Left ventricle myocardium superior (tissue), 1 donor: ENCODE data around the gene COG5. TPM values are rescaled to one million over a fixed set of nuclear protein-coding genes. Genes with fewer than 3 reads are reported as not detected.

Experiments used
- ATAC-seq: fragments of 200-7000 bp; cut with Tn5 transposase; one replicate; pipeline ENCODE4 v1.9.1; 2020; ENCODE audit warnings: mild to moderate bottlenecking, moderate library complexity
- DNase-seq: peaks from one replicate; pipeline ENCODE4 v3.0.0-alpha.2; 2020
- intact Hi-C: fragments of 100-400 bp; cut with micrococcal nuclease; formaldehyde crosslinking; loops from one replicate; pipeline ENCODE4 v1.11.0; 2022
- long read RNA-seq: library from polyadenylated mRNA; unstranded; transcript quantifications from one replicate; pipeline ENCODE4 v2.0.0, GENCODE V29; 2021
- total RNA-seq: library from RNA; stranded (reverse); fragmentation: NEBNext Ultra II Directional; extraction: Animal tissue kit (Norgen Biotek cat#: 25700); gene quantifications from one replicate; pipeline ENCODE4 v1.2.1, GENCODE V29; 2021
- donor health status: DM: no; HTN: yes; CAD: no; lungs with severe emphysema.

Gene COG5
- 54.0 TPM for total RNA-seq
- long read RNA-seq, full-length matches to known transcripts = 23 of 48 reads
- long read RNA-seq, partial matches to known transcripts = 5 of 48 reads
- long read RNA-seq, other reads (novel, unspliced or antisense) = 20 of 48 reads

DNA sequence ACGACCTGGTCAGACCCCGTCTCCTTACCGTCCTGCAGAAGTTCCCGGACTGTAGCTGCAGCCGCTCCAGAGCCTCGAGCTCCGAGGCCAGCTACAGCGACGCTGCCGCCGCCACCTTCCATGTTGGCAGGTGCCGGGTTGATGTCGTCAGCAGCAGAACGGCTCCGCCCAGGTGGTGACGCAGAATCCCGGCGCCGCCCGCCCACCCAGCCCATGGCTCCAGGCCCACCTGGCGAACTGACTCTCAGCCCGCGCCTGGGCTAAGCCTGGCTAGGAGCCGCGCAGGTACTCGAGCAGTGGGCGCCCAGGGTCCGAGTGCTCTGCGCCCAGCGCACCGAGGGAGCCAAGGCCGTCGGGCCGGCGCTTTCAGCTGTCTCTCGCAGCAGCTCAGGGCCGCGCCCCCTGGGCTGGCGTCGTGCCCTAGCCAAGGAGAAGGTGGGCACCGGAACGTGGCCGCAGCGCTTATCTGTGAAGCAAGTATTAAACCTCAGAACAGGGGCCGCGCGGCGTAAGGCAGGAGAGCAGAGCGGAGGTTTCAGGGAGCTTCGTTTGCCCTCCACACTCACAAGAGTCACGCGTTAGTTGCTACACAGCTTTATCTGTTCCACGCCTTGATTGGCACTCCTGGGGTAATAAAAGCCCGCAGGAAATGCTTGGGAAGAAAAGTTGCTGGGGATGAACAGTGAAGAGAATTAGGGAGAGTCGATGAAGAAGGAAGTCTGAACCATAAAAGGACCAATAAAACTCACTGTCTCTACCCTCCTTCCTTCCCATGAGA is at the start of gene COG5, which contains the start of gene DUS4L:
Gene COG5, minus strand, starts transcription at position 146 of the 778 bp plus-strand sequence. Its CDS starts 24 bp downstream, at position 122.
Gene DUS4L, plus strand, starts transcription at position 197 of the 778 bp plus-strand sequence. CDS start 3,100 bp downstream, outside the sequence.
- intact Hi-C loops = no loop called here
- peak; percentile 97 for ATAC-seq

DNA sequence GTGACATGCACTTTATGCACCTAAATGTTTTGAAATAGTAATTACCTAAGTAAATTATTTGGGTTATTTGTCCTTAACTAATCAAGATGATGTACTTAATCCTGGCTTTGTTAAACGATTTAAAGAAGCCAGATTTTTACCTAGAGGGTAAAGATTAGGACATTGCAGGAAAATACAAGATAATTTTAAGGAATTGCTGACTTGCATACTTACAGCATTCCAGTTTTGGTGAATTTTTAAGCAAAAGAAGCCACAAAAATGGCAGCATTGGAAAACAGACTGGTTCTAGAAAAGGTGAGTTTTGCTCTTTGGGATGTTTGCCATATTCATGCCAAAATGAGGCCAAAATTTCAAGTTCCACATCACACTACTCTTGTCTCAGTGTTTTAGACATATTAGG is 49.7 kb upstream of the COG5 start:
- intact Hi-C loops = no loop called here
- ATAC-seq = no peak

More for the DNA sequence above, at the start of gene COG5, which contains the start of gene DUS4L:
- DNase-seq = peak; percentile 90

DNA sequence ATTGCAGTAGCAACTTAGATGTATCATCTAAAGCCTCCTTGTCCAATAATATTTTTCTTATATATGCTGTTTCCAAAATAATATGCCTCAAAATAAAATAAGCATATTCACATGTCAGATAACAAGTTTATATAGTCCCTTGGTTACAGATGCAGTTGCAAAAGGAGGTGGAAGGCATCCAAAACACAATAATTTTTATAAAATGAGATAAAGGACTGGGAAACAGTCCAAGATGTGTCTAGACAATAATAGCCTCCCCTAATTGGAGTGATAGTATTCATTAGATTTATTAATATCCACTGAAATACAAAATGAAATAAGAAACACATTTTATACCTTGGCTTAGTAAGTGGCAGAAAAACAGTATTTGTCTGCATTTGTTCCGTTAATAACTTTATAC is 46.6 kb upstream of the COG5 start:
- intact Hi-C loops = no loop called here
- peak; percentile 70 for ATAC-seq
- DNase-seq = no peak

More for the DNA sequence above, 49.7 kb upstream of the COG5 start:
- no peak for DNase-seq

DNA sequence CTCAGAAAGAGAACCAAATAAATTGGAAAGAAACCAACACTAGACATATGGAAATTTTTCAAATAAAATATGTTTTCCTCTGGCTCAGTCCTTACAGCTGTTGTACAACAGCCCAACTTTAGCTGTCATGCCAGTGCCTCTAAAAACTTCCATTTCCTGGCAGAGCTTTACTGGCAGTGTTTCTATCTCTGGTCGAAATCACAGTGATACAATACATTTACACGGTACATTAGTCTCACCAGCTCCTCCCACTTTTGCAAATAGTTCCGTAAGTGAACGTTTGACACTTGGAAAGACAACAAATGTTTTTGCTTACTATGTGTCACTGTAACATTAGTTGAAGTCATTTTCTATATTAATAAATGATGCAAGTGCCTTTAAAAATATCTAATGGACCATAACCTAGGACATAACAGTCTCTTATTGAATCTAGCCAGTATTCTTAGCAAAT is 46.1 kb upstream of the COG5 start:
- intact Hi-C loops = no loop called here
- DNase-seq = no peak
- ATAC-seq = peak; percentile 82

DNA sequence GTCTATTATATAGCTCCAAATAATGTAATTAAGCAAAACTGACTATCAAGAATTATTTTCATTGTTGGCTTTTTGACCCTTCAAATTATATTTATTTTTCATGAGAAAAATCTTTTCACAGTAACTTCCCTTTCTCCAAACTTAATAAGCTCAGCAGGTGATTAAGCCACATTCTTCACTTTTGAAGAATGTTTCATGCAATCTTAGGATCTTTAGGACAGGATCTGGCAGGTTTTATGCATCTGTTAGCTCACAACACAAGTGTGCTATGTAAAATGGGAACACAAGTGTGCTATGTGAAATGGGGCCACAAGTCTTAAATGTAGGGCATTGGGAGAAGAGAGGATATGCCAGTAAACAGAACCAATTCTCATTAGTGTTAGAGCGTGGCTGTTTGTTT is 42.6 kb upstream of the COG5 start:
- no peak for ATAC-seq
- intact Hi-C loops = no loop called here
- DNase-seq = no peak

DNA sequence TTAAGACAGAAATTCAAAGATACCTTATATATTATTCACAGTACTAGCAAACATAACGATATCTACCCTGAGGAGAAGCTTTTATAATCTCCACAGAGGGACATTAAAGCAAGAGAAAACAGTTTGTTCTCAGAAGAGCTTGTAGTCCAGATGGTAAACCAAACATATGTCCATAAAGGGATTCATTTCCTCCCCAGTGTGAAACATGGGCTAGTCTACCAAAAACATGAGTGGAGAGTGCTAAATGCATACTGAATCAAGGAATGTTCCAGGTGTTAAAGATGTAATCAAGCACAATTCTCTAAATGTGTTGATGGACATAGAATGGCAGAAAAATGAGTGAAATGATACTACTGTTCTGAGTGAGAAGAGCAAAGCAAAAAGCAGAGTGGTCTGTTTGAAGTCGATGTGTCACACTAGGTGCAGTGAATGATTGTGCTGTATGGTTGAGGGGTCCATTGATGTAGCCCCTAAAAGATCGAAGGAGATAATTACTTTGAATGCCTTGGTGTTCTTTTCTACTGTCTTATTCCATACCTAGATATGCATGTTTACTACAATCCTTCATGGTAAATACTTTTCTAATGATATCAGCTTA is 41.6 kb upstream of the COG5 start:
- intact Hi-C loops = no loop called here
- no peak for ATAC-seq
- no peak for DNase-seq

DNA sequence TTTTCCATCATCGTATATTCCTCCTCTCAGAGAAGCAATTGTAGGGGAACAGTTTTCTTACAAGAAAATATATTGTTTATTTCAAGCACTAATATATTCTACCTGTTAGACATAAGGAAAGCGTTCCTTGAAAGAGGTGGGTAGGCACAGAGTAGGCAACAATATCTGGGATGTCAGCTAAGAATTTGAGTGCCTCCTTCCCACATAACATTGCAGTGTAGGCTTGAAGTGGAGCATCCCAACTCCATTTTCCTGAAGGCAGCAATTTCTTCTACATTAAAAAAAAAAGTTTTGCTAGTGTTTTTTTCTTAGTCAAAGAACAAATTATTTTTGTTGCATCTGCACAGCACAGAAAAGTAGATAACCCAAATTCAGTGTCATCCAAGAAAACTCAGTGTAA is 37.1 kb upstream of the COG5 start:
- DNase-seq (no peak), ATAC-seq (no peak)
- intact Hi-C loops = no loop called here

DNA sequence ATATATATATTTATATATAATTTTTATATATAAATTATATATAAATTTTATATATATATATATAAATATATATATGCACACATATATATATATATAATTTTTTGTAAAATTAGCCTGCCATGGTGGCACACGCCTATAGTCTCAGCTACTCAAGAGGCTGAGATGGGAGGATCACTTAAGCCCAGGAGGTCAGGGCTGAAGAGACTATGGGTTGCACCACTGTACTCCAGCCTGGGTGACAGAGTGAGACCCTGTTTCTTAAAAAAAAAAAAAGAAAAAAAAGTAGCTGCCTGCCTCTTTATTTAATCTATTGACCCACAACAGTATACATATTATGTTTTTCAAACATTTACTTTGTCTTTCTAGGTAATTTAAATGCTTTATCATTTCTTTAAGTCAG is 35.5 kb upstream of the COG5 start:
- intact Hi-C loops = no loop called here
- ATAC-seq (no peak), DNase-seq (no peak)

DNA sequence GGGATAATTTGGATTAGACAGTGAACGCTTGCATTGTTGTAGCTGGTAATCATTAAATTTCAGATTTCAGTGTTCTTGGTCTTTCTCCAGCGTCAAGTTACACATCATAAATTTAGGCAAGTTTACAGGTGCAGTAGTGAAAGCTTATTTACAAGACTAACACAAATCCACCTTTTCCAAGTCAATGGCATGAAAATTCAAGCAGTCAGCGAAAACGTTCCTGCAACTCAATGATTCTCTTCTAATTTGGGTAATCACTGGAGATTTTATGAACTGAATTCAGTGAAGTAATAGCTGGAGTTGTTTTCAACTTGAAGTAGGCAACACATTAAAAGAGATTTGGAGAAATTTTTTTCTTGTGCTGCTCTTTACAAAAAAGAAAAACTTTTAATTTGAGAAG is 34.2 kb upstream of the COG5 start:
- intact Hi-C loops = no loop called here
- DNase-seq (no peak), ATAC-seq (no peak)

DNA sequence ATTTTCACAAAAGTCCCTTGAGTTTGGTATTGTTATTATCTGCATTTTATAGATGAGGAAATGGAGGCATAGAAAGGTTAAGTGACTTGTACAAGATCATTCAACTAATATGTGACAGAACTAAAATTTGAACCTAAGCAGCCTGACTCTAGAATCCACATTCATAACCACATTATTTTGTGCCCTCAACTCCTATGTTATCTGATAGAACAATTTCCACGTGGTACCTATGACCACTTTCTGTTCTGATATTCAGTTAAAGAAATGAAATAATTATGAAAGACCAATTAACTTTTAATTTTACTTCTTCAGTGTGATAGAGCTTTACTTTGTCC is 33.8 kb upstream of the COG5 start:
- no peak for ATAC-seq
- DNase-seq = no peak
- intact Hi-C loops = no loop called here

DNA sequence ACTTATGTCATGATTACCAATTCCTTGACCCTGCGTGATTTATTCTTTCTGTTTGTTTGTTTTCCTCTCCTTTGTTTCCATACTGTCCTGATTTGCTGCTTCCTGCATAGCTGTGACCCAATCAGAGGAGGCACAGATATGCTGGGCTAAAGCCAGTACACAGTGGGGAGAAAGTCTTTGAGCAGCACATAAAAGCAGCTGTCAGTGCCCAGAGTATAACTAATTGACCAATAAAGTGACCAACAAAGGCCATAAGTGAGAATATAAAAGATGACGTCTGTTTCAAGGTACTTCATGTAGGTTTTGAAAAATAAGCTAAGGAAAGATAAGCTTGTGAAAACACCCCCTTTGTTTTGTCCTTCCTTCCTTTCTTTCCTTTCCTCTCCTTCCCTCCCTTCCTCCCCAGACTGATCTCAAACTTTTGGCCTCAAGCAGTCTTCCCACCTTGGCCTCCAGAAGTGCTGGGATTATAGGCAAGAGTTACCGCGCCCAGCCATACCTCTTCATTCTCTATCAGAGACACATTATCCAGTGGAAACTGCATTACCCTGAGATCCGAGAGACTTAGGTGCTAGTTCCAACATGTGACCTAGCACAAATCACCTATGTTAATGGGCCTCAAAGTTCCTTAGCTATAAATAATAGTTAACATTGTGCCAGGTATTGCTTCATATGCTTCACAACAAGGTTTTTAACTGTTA is 33.3 kb upstream of the COG5 start:
- intact Hi-C loops = no loop called here
- ATAC-seq = peak; percentile 68

DNA sequence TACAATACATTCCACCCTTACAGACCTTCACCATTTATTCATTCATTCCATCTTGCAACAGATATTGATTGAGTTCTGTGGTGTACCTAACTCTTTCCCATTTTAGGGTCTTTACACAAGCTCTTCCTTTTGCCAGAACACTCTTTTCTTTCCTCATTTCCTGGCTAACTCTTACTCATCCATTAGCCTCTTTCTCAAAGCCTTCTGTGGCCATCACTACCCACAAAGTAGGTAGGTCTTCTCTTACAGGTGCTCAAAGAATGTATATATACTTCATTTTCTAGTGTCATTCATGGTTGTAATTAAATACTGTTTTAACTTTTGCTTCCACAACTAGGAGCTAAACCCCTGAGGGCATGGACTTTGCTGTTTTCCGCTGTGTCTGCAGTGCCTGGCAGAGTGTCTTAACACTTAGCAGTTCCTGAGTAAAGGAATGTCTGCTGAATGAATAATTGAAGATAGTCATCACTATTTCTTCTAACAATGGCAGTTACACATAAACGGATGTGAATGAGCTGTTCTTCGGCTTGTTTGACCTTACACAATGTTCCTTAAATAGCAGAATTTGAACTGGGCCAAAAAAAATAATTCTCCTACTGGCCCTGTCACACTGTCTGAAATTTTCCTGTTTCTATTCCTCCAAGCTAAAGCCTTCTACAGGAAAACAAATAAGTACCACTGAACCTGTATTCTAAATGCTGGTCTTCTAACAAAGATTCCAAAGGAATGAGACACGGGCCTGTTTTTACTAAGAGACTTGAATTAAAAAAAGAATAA is 31.4 kb upstream of the COG5 start:
- ATAC-seq (peak; percentile 85), DNase-seq (no peak)
- intact Hi-C loops = no loop called here

More for the DNA sequence above, 33.3 kb upstream of the COG5 start:
- no peak for DNase-seq

DNA sequence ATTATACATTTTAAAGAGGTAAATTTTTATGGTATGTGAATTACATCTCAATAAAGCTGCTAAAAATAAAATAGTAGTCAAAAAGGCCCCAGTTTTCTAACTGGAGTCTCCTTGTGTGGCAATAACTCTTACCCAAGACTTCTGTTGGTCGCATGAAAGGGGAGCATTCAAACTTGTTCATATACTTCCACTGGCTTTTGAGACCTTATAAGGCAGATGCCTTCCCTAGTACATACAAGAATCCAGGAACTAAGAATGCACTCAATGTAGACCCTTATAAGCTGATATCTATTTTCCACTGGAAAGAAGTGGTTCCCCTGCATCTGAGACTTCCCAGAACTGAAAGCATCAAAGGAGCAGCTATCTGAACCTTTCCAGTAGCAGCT is 29.3 kb upstream of the COG5 start:
- intact Hi-C loops = no loop called here
- DNase-seq (no peak), ATAC-seq (no peak)

DNA sequence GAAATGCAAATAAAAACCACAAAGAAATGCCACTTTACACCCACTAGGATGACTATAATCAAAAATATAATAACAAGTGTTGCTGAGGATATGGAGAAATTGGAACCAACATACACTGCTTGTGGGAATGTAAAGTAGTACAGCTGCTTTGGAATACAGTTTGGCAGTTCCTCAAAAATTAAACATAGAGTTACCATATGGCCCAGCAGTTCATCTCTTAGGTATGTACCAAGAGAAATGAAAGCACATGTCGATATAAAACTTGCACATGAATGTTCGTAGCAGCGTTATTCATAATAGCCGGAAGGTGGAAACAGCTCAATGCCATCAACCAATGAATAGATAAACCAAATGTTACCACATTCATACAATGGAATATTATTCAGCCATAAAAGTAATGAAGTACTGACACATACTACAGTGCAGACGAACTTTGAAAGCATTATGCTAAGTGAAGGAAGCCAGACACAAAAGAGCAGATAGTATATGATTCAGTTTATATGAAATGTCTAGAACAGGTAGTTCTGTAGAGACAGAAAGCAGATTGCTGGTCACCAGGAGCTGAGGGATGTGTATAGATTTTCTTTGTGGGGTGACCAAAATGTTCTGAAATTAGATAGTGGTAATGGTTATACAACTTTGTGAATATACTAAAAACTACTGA is 28.8 kb upstream of the COG5 start:
- ATAC-seq (no peak), DNase-seq (no peak)
- intact Hi-C loops = no loop called here

DNA sequence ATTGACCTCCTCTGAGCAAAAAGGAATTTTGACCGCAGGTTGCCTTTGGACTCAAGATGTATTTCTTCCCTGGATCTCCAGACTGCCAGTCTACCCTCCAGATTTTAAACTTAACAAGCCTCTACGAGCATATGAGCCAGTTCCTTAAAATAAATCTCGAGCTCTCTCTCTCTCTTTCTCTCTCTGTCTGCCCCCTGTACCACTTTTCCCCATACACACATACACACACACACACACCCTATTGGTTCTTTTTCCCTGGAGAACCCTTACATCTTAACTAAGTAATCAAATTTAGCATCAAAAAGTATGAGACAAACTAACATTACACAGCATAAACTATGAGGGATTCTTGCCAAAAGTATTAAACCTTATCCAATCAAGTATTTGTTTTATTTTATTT is 27.7 kb upstream of the COG5 start:
- ATAC-seq = peak; percentile 31
- no peak for DNase-seq
- intact Hi-C loops = no loop called here

DNA sequence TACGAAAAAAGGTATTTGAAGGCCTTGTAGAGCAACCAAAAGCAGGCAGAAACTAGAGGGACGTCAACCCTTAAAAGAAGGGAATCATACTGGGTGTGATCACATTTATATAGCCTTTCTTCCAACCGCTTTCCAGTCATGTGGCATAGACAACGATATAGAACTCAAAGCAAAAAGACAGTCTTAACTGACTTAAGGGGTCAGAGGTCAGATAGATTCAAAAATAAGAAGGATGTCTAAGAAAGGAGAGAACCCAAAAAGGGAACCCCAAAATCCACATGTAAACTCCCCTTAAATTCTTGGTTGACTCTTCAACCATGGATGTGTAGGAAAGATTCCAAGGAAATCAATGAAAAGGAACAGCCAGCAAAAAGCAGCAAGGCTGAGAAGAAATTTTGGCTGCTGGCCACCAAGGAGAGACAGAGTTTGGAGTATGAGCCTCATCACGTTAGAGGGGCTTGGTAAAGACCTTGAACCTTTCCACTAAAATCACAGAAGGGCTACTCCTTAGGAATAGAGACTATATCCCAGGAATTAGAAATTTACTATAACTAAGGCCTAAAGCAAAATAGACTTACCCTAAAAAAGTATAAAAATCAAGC is 24.9 kb upstream of the COG5 start:
- intact Hi-C loops = no loop called here
- DNase-seq = no peak
- ATAC-seq = no peak

DNA sequence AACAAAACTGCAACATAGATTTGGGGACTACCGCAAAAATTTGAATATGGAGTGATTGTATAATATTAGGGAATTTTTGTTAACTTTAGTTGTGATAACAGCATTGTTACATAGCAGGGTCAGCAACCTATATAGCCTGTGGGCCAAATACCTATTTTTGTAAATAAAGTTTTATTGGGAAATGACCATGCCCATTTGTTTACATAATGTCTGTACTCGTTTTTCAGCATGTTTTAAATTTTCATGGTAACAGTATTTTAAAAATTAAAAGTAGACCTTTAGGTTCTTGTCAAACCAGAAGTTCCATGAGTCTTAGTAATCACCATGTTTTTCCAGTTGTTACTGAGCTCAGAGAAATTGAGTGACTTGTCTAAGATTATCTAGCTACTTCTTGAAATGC is 21.0 kb upstream of the COG5 start:
- intact Hi-C loops = no loop called here
- DNase-seq = no peak
- ATAC-seq = no peak

DNA sequence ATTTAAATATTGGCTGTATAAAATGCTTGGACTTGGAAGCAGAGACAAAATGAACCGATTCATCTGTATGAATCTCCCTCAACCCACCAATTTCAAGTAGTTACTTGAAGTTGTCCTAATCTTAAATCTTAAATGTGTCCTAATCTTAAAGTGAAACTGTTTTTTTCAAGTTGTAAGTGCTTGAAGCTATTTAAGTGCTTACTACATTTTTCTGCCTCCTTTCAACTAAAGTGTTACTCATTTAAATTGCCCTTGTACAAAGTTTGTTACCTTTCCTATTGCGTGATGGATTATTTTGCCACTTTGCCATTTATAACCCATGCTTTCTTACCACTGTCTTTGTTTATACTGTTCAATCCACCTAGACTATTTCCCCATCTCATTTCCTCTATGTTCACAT is 19.2 kb upstream of the COG5 start:
- ATAC-seq = no peak
- intact Hi-C loops = no loop called here
- no peak for DNase-seq
